HEK293 (cell line): ENCODE measurements around the gene RELCH.

ENCODE experiments used
- CTCF ChIP-seq: fragments of 450-650 bp; formaldehyde crosslinking; IDR thresholded peaks from 2 replicates; pipeline ENCODE4 v1.5.1; 2016; ENCODE audit warnings: missing biosample characterization, missing genetic modification characterization
- ELK4 ChIP-seq: IDR thresholded peaks from 2 replicates; pipeline ENCODE4 v1.6.1; 2011; ENCODE audit warnings: mild to moderate bottlenecking, low read depth, low read length, borderline replicate concordance
- KLF1 ChIP-seq: fragments of 450-650 bp; formaldehyde crosslinking; IDR thresholded peaks from 2 replicates; pipeline ENCODE4 v1.5.1; 2016; ENCODE audit warnings: missing biosample characterization, missing genetic modification characterization
- TCF7L2 ChIP-seq: IDR thresholded peaks from 2 replicates; pipeline ENCODE4 v1.6.1; 2011; ENCODE audit warnings: low read depth, mild to moderate bottlenecking, inconsistent platforms, low read length, moderate library complexity, borderline replicate concordance
- ZNF114 ChIP-seq: fragments of 450-650 bp; formaldehyde crosslinking; IDR thresholded peaks from 2 replicates; pipeline ENCODE4 v1.5.0; 2017; ENCODE audit warnings: missing biosample characterization, missing genetic modification characterization
- ZNF18 ChIP-seq: fragments of 450-650 bp; formaldehyde crosslinking; IDR thresholded peaks from 2 replicates; pipeline ENCODE4 v1.5.1; 2016; ENCODE audit warnings: missing biosample characterization, missing genetic modification characterization
- ZNF274 ChIP-seq, 2 experiments: fragments of 200-500 bp in 1 of 2; fragments of 450-650 bp in 1 of 2; sonication (Bioruptor generic) in 1 of 2; formaldehyde crosslinking in 1 of 2; IDR thresholded peaks; 2 replicates each; pipeline versions ENCODE4 v1.5.1 to v1.6.1; 2014 to 2016; ENCODE audit warnings: borderline replicate concordance in 1 of 2, inconsistent platforms in 1 of 2, low read length in 1 of 2, missing biosample characterization in 1 of 2, missing genetic modification characterization in 1 of 2
- ZNF544 ChIP-seq: fragments of 450-650 bp; formaldehyde crosslinking; IDR thresholded peaks from 2 replicates; pipeline ENCODE4 v1.5.0; 2017; ENCODE audit warnings: missing biosample characterization, missing genetic modification characterization
- ZSCAN16 ChIP-seq: fragments of 450-650 bp; formaldehyde crosslinking; IDR thresholded peaks from 2 replicates; pipeline ENCODE4 v1.5.1; 2016; ENCODE audit warnings: missing biosample characterization, missing genetic modification characterization

- TF ChIP-seq ZSCAN16 (no peak), CTCF (no peak), ZNF114 (tag by site-specific recombination) (no peak), TCF7L2 (no peak), ELK4 (no peak), ZNF274 (IDR thresholded peaks at IDR 0.05; ENCODE audit: low read length) (no peak), ZNF274 (tag by site-specific recombination; IDR thresholded peaks at IDR 0.05; ENCODE audit: borderline replicate concordance) (no peak), ZNF18 (tag by site-specific recombination) (no peak), ZNF544 (no peak), KLF1 (tag by site-specific recombination) (no peak)
Observed at GRCh38 chr18:62182220-62182619, 4.8 kb upstream of the RELCH start.
